Spinal cord (tissue), 10 donors: Measurements from ENCODE around the gene RAB17. TPM values are rescaled to one million over a fixed set of nuclear protein-coding genes. Genes with fewer than 3 reads are reported as not detected.

Source experiments
- DNase-seq, 6 donors: peaks; one replicate each; pipeline versions ENCODE4 v3.0.0 to v3.0.0-alpha.2; 2013 to 2015; ENCODE audit warnings: low spot score in 6 of 6, low read depth in 4 of 6
- H3K27ac ChIP-seq: one replicate; pipeline ENCODE4 v1.5.1; 2013; ENCODE audit warnings: low read depth, low read length, control low read depth
- H3K27me3 ChIP-seq: one replicate; pipeline ENCODE4 v1.6.1; 2013; ENCODE audit warnings: low read length; ENCODE audit not compliant: control insufficient read depth, insufficient read depth
- H3K36me3 ChIP-seq: one replicate; pipeline ENCODE4 v1.6.1; 2013; ENCODE audit warnings: low read length; ENCODE audit not compliant: control insufficient read depth, insufficient read depth
- H3K4me1 ChIP-seq: one replicate; pipeline ENCODE4 v1.6.1; 2013; ENCODE audit warnings: low read length; ENCODE audit not compliant: control insufficient read depth, insufficient read depth
- H3K4me3 ChIP-seq: one replicate; pipeline ENCODE4 v1.5.1; 2013; ENCODE audit warnings: low read depth, low read length, control low read depth
- H3K9me3 ChIP-seq: one replicate; pipeline ENCODE4 v1.6.1; 2013; ENCODE audit warnings: low read length; ENCODE audit not compliant: control insufficient read depth, insufficient read depth
- WGBS: methylation state at CpG from one replicate; pipeline ENCODE4 v1.1.5; 2013; ENCODE audit warnings: missing lambda C conversion rate; ENCODE audit not compliant: insufficient coverage; 5-methylcytosine and 5-hydroxymethylcytosine counted together
- polyA plus RNA-seq, 2 donors: library from polyadenylated mRNA; unstranded; fragments of 120-200 nt; gene quantifications; one replicate each; pipeline ENCODE4 v1.2.1, GENCODE V29; 2013; ENCODE audit not compliant: insufficient read length in 2 of 2
- total RNA-seq, 2 donors: library from RNA; depleted of rRNA in 1 of 2; stranded (reverse); fragments of 120-200 nt in 1 of 2; fragments of >200 nt in 1 of 2; gene quantifications; one replicate each; pipeline versions ENCODE4 v1.2.3 to v1.2.4, GENCODE V29; 2013 to 2014
- donor health status: healthy.

Gene RAB17
- total and polyA plus RNA-seq, 4 donors = 0.38 to 4.2 (median 1.9) TPM

DNA sequence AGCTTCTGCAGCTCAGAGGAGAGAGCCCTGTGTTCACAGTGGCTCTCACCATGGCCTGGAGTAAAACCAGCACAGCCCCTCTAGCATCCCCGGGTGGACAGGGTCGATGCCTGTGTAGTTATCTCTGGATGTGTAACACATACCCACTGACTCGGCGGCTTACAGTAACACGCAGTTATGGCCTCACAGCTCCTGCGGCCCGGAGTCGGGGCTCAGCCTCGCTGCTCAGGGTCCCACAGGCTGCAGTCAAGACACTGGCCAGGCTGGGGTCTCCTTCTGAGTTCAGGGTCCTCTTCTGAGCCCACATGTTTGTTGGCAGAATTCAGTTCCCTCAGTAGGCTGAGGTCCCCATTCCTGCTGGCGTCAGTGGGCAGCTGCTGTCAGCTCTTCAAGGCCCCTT lies 2.5 kb upstream of the RAB17 start:
- DNase-seq = no peak
- Histone ChIP-seq H3K36me3 (no peaks in the 10 kb centered on the region), H3K4me3 (no peak overlapping the region), H3K27me3 (no peaks in the 10 kb centered on the region), H3K9me3 (peaks cover 2% of the 10 kb centered on the region), H3K4me1 (peaks cover 18% of the 10 kb centered on the region), H3K27ac (no peak overlapping the region)
- 92% methylated on average over 10 of the region's 10 CpGs for WGBS

DNA sequence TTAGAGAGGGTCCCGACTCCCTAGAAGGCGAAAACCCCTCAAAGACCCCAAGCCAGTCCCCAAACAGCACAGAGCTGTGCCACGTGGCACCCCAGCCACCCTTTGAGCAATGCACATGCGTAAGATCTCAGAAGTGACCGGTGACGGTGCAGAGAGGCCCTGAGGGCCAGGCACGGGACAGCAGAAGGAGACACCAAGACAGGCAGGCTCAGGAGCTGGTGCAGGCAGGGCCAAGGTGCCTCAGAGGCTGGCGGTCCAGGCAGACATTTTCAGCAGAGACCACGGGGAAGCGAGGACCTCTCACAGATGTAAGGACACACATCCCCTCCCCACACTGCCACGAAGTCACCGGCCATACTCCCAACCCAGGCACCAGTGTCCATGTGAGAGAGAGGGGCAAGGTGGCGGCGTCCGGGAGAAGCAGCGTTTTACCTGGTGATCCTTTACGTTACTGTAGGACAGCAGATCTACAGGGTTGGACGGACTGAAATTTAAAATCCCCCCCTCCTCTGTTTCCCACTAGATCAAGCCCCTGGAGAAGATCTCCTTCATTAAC lies 2.0 kb upstream of the RAB17 start:
- no peak for DNase-seq
- Histone ChIP-seq H3K4me1 (peaks cover 18% of the 10 kb centered on the region), H3K36me3 (no peaks in the 10 kb centered on the region), H3K27me3 (no peaks in the 10 kb centered on the region), H3K9me3 (peaks cover 2% of the 10 kb centered on the region), H3K4me3 (no peak overlapping the region), H3K27ac (no peak overlapping the region)
- WGBS = 98% methylated on average over 12 of the region's 18 CpGs

DNA sequence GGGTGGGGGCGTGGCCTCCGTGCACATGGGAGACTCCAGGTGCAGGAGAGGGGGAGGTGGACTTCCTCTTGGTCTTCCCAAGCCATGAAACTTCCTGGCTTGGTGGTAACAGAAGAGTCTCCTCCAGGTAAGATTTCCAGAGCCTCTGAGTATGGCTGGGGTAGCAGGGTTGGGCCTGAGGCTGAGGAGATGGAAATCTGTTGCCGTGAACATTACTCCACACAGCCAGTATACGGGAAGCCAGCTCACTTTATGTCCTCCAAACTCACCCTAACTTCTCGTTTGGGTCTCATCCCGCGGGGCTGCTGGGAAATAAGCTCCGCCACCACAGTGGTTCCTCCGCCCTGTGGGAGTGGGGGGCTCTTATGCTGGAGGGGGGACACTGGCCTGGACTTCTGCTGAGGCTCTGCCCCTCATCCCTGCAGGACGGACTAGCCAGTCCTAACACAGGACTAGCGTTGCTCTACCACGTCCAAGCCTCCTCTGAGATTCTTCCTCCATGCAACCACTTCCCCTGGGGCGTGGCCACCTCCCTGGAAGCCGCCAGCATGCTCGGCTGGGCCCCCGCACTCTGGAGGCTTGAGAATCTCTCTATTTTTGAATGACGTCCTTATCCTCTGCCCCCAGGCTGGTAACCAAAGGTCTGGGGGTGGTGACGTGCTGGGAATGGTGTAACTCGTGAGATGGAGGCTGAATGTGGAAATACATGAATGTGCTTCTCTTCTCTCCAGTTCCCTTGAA lies 777 bp upstream of the RAB17 start:
- Histone ChIP-seq H3K4me1 (peaks cover 18% of the 10 kb centered on the region), H3K27ac (no peak overlapping the region), H3K27me3 (no peaks in the 10 kb centered on the region), H3K36me3 (no peaks in the 10 kb centered on the region), H3K4me3 (no peak overlapping the region), H3K9me3 (peaks cover 2% of the 10 kb centered on the region)
- no peak for DNase-seq
- WGBS = 74% methylated on average over 8 of the region's 19 CpGs

DNA sequence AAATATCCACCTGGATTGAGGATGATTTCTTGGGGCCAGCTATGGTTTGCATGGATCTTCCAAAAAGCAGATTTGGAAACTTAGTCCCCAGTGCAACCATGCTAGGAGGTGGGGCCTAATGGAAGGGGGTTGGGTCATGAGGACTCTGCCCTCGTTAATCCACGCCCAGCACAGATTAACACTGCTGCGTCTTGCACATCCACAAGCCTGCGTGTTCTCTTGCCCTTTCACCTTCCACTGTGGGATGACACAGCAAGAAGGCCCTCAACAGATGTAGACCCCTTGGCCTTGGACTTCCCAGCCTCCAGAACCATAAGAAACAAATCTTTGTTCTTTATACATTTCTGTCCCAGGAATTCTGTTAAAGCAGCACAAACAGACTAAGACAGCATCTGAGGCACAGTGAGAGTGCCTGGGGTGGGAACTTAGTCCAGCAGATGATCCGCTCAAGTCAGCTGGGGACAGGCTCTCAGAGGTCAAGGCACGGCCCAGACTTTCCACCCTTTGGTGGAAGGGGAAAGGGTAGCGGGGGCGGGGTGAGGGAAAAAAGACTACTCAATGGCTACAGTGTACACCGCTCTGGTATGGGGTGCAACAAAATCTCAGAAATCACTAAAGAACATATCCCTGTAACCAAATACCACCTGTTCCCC lies 2.4 kb downstream of the RAB17 start:
- peaks cover 2% of the 10 kb centered on the region for H3K9me3 ChIP-seq
- H3K4me1 ChIP-seq = peaks cover 6% of the 10 kb centered on the region
- whole genome bisulfite sequencing = 90% methylated on average over 4 of the region's 9 CpGs

DNA sequence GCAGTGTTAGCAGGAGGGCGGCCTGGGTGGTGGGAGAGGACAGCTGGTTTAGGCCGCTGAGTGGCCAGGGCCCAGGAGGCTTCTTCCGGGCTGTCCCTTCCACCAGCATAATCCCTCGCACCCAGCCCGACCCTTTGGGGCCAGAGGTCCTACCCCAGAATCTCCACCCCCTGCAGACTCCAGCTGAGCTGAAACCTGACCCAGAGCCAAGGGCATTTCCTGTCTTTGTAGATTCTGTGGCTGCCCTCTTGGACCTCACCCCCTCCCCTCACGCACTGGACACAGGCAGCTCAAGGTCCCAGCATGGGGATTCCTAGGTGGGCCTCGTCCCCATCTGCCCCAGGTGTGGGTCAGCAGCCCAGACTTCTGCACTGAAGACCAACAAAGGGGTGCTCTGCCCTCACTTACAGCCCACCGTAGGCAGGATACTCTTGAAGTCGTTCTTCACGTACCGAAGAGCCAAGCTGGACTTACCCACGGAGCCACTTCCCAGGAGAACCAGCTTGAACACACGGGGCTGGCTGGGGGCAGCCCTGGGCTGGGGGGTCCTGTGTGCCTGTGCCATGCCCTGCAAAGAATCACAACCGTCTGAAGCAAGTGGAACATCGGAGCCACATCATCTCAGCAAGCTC lies 4.8 kb downstream of the RAB17 start:
- no peaks in the 10 kb centered on the region for H3K27me3 ChIP-seq
- DNase-seq = no peak
- 82% methylated on average over 14 of the region's 15 CpGs for WGBS

More for the DNA sequence above, 2.4 kb downstream of the RAB17 start:
- DNase-seq = no peak
- no peak overlapping the region for H3K4me3 ChIP-seq
- no peaks in the 10 kb centered on the region for H3K27me3 ChIP-seq
- no peaks in the 10 kb centered on the region for H3K36me3 ChIP-seq
- no peak overlapping the region for H3K27ac ChIP-seq

DNA sequence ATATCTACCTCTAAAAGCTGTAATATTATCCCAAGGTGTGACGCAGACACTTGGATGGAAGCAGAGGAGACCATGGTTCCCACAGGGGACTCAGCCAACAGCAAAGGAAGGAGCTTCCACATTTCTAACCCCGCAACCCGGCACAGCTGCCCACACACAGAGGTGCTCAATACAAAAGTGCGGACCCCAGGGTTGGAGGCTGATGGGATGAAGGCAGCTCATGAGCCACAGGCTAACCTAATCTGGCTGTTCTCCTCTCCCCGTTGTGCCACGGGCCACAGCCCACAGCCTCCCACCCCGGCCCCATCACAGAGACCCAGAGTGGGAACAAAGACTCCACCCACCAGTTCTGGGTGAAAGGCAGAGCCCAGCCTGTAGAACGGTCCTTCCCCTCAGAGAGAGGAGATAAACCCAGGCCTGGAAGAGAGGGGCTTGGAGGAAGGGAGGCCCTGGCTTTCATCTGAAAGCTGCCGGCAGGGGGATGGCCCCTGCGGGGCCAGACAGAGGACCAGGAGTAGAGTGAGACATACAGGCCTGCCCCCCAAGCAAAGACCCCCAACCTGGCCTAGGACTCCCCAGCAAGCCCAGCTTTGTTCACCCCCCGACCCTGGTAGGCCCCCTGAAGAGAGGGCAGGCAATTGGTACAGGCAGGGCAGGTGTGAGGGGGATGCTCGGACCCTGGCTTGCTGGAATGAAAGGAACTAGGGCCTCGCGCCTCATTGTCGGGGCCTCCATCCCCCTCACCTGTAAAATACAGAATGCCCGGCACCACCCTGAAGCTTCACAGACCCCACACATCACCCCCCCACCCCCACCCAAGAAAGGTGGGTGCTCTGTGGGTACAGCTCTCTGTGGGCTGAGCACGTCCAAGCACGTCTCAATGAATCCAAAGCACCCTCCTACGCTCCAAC lies 6.9 kb downstream of the RAB17 start:
- no peak overlapping the region for H3K4me3 ChIP-seq
- H3K9me3 ChIP-seq = peaks cover 2% of the 10 kb centered on the region
- peaks cover 15% of the 10 kb centered on the region for H3K4me1 ChIP-seq
- 71% methylated on average over 14 of the region's 19 CpGs for WGBS
- DNase-seq = no peak
- no peak overlapping the region for H3K27ac ChIP-seq
- H3K36me3 ChIP-seq = no peaks in the 10 kb centered on the region
- H3K27me3 ChIP-seq = no peaks in the 10 kb centered on the region

More for the DNA sequence above, 4.8 kb downstream of the RAB17 start:
- H3K27ac ChIP-seq = no peak overlapping the region
- peaks cover 18% of the 10 kb centered on the region for H3K4me1 ChIP-seq
- peaks cover 2% of the 10 kb centered on the region for H3K9me3 ChIP-seq
- no peaks in the 10 kb centered on the region for H3K36me3 ChIP-seq
- no peak overlapping the region for H3K4me3 ChIP-seq

DNA sequence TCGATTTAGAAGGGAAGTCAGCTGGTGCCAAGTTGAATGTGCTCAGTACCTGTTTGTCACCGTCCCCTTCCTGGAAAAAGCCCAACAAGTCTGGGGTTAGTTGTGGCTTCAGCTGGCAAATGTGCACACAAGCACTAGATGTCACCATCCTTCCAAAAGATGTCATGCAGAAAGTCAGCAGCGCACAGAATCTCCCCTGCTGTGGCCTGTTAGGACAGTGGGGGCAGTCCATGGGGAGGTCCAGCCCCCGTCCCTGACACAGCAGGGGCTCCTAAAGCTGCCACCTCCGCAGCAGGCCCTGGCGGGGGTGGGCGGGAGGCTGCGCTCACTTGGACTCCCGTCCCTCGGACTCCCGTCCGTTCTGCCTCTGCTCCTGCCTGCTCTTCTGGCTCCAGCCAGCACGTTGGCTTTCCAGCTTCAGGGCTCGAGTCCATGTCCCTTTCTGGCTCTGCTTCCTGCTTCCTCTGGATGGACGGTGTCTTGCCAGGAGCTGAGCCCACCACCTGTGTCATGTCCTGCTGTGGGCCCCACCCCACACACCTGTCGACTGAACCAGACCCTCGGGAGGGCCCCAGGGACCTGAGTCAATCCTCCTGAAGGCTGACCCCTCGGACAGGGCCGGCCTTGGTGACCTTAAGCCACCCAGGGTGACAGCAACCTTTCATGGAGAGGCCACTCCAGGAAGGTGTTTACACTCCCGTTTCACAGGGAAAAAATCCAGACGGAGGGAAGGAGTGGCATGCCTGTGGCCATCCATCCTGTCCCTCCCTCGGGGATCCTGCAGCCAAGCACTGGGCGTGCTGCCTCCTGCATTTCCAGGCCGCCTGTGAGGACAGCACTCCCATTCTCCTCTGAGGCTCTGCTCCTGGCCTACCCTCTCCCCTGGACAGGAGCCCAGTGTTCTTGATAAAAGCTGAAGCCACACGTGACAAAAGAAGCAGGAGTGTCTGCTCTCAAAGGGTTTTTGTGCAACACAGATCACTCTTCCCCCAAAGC lies 8.5 kb downstream of the RAB17 start:
- peak overlapping the region; percentile 61 for H3K27ac ChIP-seq
- H3K27me3 ChIP-seq = no peaks in the 10 kb centered on the region
- DNase-seq = peak; percentile 45 to 89 (median 62)
- no peaks in the 10 kb centered on the region for H3K36me3 ChIP-seq
- H3K4me1 ChIP-seq = peaks cover 15% of the 10 kb centered on the region
- 12% methylated on average over 24 of the region's 25 CpGs for WGBS
- H3K9me3 ChIP-seq = no peaks in the 10 kb centered on the region
- H3K4me3 ChIP-seq = no peak overlapping the region

DNA sequence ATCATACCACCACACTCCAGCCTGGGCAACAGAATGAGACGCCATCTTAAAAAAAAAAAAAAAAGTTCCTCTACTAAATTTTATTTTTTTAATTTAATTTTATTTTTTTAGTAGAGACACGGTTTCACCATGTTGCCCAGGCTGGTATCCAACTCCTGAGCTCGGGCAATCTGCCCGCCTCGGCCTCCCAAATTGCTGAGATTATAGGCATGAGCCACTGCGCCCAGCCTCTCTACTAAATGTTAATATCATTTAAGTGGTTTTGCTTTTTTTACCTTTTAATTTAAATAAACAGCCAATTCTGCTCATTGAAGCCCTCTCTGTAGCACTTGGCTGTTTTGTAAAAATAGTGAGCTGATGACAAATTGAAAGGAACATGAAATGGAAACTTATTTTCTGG lies 9.2 kb downstream of the RAB17 start:
- no peak for DNase-seq
- Histone ChIP-seq H3K4me1 (peaks cover 15% of the 10 kb centered on the region), H3K27ac (no peak overlapping the region), H3K36me3 (no peaks in the 10 kb centered on the region), H3K27me3 (no peaks in the 10 kb centered on the region), H3K9me3 (no peaks in the 10 kb centered on the region), H3K4me3 (no peak overlapping the region)
- WGBS = no CpG with 5 or more reads among the region's 6 CpGs
